Activated CD4-positive, CD25-positive, alpha-beta regulatory T cell (primary cell): ENCODE measurements around the gene FERMT1.
"Not testable (repeated sequence)": the region's sequence is repeated elsewhere in the genome, so short reads cannot be mapped to it uniquely, and the experiment has no call there.

Source experiments
- DNase-seq, 4 experiments: peaks; one replicate each; lab custom pipeline; 2025; lab: John Stamatoyannopoulos, UW

Gene FERMT1

GRCh38 chr20:6040958-6041807 lies 81.6 kb downstream of the FERMT1 start:
- DNase-seq = no peak

- no peak for DNase-seq
Measured at GRCh38 chr20:6040540-6040939, 82.3 kb downstream of the FERMT1 start.

- no peak for DNase-seq
Measured at GRCh38 chr20:6039766-6040165, 83.1 kb downstream of the FERMT1 start.

GRCh38 chr20:6038256-6038655 lies 84.6 kb downstream of the FERMT1 start:
- no peak for DNase-seq

- DNase-seq = no peak
Measured at GRCh38 chr20:6037082-6037481, 85.7 kb downstream of the FERMT1 start.

GRCh38 chr20:6036213-6036612 lies 86.6 kb downstream of the FERMT1 start:
- DNase-seq = no peak

- DNase-seq = no peak
Measured at GRCh38 chr20:6034134-6034969, 88.5 kb downstream of the FERMT1 start.

- DNase-seq = not testable (repeated sequence)
Measured at GRCh38 chr20:6032907-6033306, 89.9 kb downstream of the FERMT1 start.

- no peak for DNase-seq
Measured at GRCh38 chr20:6030453-6031080, 92.3 kb downstream of the FERMT1 start.

GRCh38 chr20:6029538-6029937 lies 93.3 kb downstream of the FERMT1 start:
- DNase-seq = no peak

- no peak for DNase-seq
Measured at GRCh38 chr20:6028818-6029217, 94.0 kb downstream of the FERMT1 start.

- no peak for DNase-seq
Measured at GRCh38 chr20:6026051-6026450, 96.8 kb downstream of the FERMT1 start.
